ENCODE results near the gene FAM50A. TPM values are rescaled to one million over a fixed set of nuclear protein-coding genes. Genes with fewer than 3 reads are reported as not detected.

FAM50A gene
- total RNA-seq, 1 donor from 2014 or later = 57.6 TPM

DNA sequence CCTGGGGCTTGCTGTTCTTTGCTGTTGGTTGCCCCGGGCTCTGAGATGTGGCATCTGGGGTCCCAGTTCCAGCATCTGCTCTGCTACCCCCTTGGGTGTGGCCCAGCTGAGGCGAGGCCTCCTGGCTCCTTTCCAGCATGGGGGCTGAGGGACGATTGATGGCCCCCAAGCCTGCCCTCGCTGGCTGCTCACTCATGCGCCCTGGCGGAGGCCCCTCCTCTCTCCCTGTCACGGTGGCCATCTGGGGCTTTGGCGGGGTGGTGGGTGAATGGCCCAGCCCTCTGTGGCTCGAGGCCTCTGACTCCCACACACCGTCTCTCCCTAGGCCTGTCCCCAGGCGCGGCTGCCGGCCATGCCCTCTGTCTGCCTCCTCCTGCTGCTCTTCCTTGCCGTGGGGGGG is 15.9 kb downstream of the FAM50A start:
- Mint-ChIP-seq H3K9me3 (peaks cover 4% of the 10 kb centered on the region), H3K27ac (no peak overlapping the region), H3K4me3 (peak overlapping the region; percentile 79), H3K4me1 (peaks cover 9% of the 10 kb centered on the region), H3K27me3 (ENCODE audit: low read depth) (no peaks in the 10 kb centered on the region), H3K36me3 (peaks cover 13% of the 10 kb centered on the region)
- no peak for DNase-seq (ENCODE audit: low spot score in 2 of 2, unreplicated experiment in 2 of 2)
- TF ChIP-seq, protein P1, sequence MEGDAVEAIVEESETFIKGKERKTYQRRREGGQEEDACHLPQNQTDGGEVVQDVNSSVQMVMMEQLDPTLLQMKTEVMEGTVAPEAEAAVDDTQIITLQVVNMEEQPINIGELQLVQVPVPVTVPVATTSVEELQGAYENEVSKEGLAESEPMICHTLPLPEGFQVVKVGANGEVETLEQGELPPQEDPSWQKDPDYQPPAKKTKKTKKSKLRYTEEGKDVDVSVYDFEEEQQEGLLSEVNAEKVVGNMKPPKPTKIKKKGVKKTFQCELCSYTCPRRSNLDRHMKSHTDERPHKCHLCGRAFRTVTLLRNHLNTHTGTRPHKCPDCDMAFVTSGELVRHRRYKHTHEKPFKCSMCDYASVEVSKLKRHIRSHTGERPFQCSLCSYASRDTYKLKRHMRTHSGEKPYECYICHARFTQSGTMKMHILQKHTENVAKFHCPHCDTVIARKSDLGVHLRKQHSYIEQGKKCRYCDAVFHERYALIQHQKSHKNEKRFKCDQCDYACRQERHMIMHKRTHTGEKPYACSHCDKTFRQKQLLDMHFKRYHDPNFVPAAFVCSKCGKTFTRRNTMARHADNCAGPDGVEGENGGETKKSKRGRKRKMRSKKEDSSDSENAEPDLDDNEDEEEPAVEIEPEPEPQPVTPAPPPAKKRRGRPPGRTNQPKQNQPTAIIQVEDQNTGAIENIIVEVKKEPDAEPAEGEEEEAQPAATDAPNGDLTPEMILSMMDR (IDR thresholded peaks at IDR 0.05; ENCODE audit: unreplicated experiment) = no peak

DNA sequence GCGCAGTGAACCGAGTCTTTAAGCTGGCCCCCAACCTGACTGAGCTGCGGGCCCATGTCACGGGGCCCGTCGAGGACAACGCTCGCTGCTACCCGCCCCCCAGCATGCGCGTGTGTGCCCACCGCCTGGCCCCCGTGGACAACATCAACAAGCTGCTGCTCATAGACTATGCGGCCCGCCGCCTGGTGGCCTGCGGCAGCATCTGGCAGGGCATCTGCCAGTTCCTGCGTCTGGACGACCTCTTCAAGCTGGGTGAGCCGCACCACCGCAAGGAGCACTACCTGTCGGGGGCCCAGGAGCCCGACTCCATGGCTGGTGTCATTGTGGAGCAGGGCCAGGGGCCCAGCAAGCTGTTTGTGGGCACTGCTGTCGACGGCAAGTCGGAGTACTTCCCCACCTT is 16.4 kb downstream of the FAM50A start:
- Mint-ChIP-seq H3K9me3 (peaks cover 4% of the 10 kb centered on the region), H3K27ac (no peak overlapping the region), H3K4me3 (peak overlapping the region; percentile 79), H3K27me3 (ENCODE audit: low read depth) (no peaks in the 10 kb centered on the region), H3K4me1 (peaks cover 9% of the 10 kb centered on the region), H3K36me3 (peaks cover 13% of the 10 kb centered on the region)
- no peak for DNase-seq (ENCODE audit: low spot score in 2 of 2, unreplicated experiment in 2 of 2)
- TF ChIP-seq, protein P1 (IDR thresholded peaks at IDR 0.05; ENCODE audit: unreplicated experiment) = no peak

DNA sequence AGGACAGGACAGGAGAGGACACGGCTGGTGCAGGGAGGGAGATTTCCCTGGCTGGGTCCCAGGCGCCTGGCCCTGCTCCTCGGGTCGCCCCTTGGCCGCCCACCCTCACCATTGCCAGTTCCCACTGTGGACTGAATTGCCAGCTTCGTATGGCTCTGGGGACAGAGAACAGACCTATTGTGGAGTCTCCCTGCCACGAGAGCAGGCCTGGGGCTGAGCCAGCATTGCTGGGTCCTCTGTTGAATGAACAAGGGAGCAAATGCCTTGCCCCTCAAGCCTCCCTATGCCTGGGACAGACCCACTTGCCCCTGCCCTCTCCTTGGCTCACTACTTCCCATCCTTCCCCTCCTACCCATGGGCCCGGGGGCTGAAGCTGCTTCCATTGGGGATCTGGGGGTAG is 18.5 kb downstream of the FAM50A start:
- no peaks in the 10 kb centered on the region for H3K27me3 Mint-ChIP-seq (ENCODE audit: low read depth)
- peaks cover 1% of the 10 kb centered on the region for H3K9me3 Mint-ChIP-seq
- no peak for DNase-seq (ENCODE audit: low spot score in 2 of 2, unreplicated experiment in 2 of 2)
- no peak overlapping the region for H3K27ac Mint-ChIP-seq
- H3K36me3 Mint-ChIP-seq = peaks cover 13% of the 10 kb centered on the region
- peaks cover 9% of the 10 kb centered on the region for H3K4me1 Mint-ChIP-seq
- no peak overlapping the region for H3K4me3 Mint-ChIP-seq
- TF ChIP-seq, protein P1 (IDR thresholded peaks at IDR 0.05; ENCODE audit: unreplicated experiment) = no peak

DNA sequence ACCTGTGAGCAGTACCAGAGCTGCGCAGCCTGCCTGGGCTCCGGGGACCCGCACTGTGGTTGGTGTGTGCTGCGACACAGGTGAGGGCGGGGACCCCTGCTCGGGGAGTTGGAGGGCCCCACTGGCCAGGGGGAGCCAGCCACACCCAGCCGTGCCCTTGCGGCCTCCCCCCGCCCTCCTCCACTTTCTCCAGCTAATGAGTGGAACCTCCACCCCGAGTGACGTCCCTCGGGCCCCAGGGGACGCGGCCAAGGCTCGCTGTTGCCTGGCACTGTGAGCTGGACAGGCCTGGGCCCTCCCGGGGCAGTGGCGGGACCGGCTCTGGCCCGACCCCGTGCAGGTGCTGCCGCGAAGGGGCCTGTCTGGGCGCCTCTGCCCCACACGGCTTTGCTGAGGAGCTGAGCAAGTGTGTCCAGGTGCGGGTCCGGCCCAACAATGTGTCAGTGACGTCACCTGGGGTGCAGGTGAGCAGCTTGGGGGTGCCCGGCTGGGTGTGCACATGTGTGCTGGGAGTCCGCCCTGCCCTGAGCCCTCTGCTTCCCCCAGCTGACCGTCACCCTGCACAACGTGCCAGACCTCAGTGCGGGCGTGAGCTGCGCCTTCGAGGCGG is 19.8 kb downstream of the FAM50A start:
- Mint-ChIP-seq H3K9me3 (no peaks in the 10 kb centered on the region), H3K36me3 (peaks cover 13% of the 10 kb centered on the region), H3K27ac (no peak overlapping the region), H3K27me3 (ENCODE audit: low read depth) (no peaks in the 10 kb centered on the region), H3K4me3 (no peak overlapping the region), H3K4me1 (peaks cover 9% of the 10 kb centered on the region)
- TF ChIP-seq, protein P1 (IDR thresholded peaks at IDR 0.05; ENCODE audit: unreplicated experiment) = no peak
- no peak for DNase-seq (ENCODE audit: low spot score in 2 of 2, unreplicated experiment in 2 of 2)

DNA sequence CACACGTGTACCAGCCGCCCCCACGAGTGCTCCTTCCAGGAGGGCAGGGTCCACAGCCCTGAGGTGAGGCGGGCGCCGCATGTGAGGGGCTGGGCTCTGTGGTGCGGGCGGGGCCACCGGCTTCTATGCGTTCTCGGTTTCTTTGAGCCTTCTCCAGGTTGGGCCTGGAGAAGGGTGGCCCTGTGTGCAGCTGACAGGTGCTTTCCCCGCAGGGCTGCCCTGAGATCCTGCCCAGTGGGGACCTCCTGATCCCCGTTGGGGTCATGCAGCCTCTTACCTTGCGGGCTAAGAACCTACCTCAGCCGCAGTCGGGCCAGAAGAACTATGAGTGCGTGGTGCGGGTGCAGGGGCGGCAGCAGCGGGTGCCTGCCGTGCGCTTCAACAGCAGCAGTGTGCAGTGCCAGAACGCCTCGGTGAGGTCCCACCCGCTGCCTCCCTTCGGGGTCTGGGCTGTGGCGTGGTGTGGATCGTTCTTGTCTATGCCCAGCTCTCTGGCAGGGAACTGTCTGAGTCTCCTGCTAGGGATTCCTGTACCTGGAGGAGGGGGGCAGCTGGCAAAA is 20.9 kb downstream of the FAM50A start:
- Mint-ChIP-seq H3K36me3 (peaks cover 13% of the 10 kb centered on the region), H3K27ac (no peak overlapping the region), H3K4me1 (peaks cover 6% of the 10 kb centered on the region), H3K4me3 (no peak overlapping the region), H3K9me3 (no peaks in the 10 kb centered on the region), H3K27me3 (ENCODE audit: low read depth) (no peaks in the 10 kb centered on the region)
- TF ChIP-seq, protein P1 (IDR thresholded peaks at IDR 0.05; ENCODE audit: unreplicated experiment) = no peak
- DNase-seq (ENCODE audit: low spot score in 2 of 2, unreplicated experiment in 2 of 2) = no peak
